Measurements from ENCODE around the gene UNC50. TPM values are rescaled to one million over a fixed set of nuclear protein-coding genes. Genes with fewer than 3 reads are reported as not detected.

Gene UNC50
- total RNA-seq, 1 experiment from 2014 or later = 87.2 TPM

- DNase-seq (ENCODE audit: low spot score) = peak; percentile 39
Observed at GRCh38 chr2:98664323-98664722, 55.9 kb downstream of the UNC50 start.

DNA sequence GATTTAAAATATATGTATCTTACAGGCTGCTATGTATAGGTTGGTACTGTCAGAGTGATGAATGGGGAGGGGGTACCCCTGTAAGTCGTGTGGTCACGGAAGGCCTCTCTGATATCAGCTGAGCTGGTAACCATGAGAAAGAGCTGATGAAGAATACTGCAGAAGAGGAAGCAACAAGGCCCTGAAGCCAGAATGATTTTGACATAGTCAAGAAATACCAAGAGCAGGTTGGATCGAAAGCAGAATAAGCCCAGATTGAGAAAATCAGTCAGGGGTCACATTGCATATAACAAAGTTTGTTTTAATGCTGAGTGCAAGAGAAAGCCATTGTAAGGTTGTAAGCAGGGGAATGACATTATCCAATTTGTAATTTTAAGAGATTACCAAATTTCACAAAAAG, 57.3 kb downstream of the UNC50 start:
- DNase-seq (ENCODE audit: low spot score) = no peak

Other genes with a start within 250 kb of the UNC50 start
- gene INPP4A, start 163.7 kb upstream of the UNC50 start, total RNA-seq (2014; rRNA removed; shearing (Covaris generic)) = 19.7 and 22.0 TPM in 2 replicates
- gene COA5, start 77 bp upstream of the UNC50 start, total RNA-seq (2014; rRNA removed; shearing (Covaris generic)) = 47.4 and 48.3 TPM in 2 replicates
- 8.0 and 15.5 TPM in 2 replicates for gene MGAT4A, start 122.5 kb downstream of the UNC50 start, total RNA-seq (2014; rRNA removed; shearing (Covaris generic))

All from A172 (cell line).